ENCODE measurements around the gene TNS3. TPM values are rescaled to one million over a fixed set of nuclear protein-coding genes. Genes with fewer than 3 reads are reported as not detected.
A peak's percentile ranks its signal among the peaks of the same experiment; 100 is the strongest.

Gene TNS3
- total RNA-seq, 3 donors from 2014 or later, result 69.1 to 98.9 (median 69.9) TPM

- Histone ChIP-seq H3K36me3 (ENCODE audit: low read depth) (peaks cover 6% of the 10 kb centered on the region), H3K4me1 (ENCODE audit: low read depth) (no peaks in the 10 kb centered on the region), H3K4me3 (no peak overlapping the region), H3K9me3 (no peaks in the 10 kb centered on the region)
- intact Hi-C loops (cut with DNase I, micrococcal nuclease), result no loop called here
- TF ChIP-seq CTCF (IDR thresholded peaks at IDR 0.05), result no peak
- ATAC-seq (peak; percentile 8), DNase-seq (no peak)
These were observed 191.0 kb downstream of the TNS3 start for GRCh38 chr7:47390914-47391313.

GRCh38 chr7:47389923-47390630 lies 191.8 kb downstream of the TNS3 start:
- intact Hi-C loops (cut with DNase I, micrococcal nuclease), result no loop called here
- H3K36me3 ChIP-seq (ENCODE audit: low read depth), result no peaks in the 10 kb centered on the region
- H3K4me3 ChIP-seq, result no peak overlapping the region
- no peak for DNase-seq
- H3K4me1 ChIP-seq (ENCODE audit: low read depth), result peaks cover 2% of the 10 kb centered on the region
- TF ChIP-seq CTCF (IDR thresholded peaks at IDR 0.05), result no peak
- no peaks in the 10 kb centered on the region for H3K9me3 ChIP-seq
- no peak for ATAC-seq

GRCh38 chr7:47389171-47389922 lies 192.6 kb downstream of the TNS3 start:
- intact Hi-C loops (cut with DNase I, micrococcal nuclease), result no loop called here
- no peak for TF ChIP-seq CTCF (IDR thresholded peaks at IDR 0.05)
- ATAC-seq (no peak), DNase-seq (no peak)
- no peak overlapping the region for H3K4me3 ChIP-seq
- no peaks in the 10 kb centered on the region for H3K9me3 ChIP-seq
- no peaks in the 10 kb centered on the region for H3K36me3 ChIP-seq (ENCODE audit: low read depth)
- H3K4me1 ChIP-seq (ENCODE audit: low read depth), result peaks cover 7% of the 10 kb centered on the region

GRCh38 chr7:47387506-47387905 lies 194.4 kb downstream of the TNS3 start:
- ATAC-seq (no peak), DNase-seq (no peak)
- Histone ChIP-seq H3K4me1 (ENCODE audit: low read depth) (peaks cover 11% of the 10 kb centered on the region), H3K36me3 (ENCODE audit: low read depth) (no peaks in the 10 kb centered on the region), H3K4me3 (no peak overlapping the region), H3K9me3 (no peaks in the 10 kb centered on the region)
- TF ChIP-seq CTCF (IDR thresholded peaks at IDR 0.05), result no peak
- intact Hi-C loops (cut with DNase I, micrococcal nuclease), result no loop called here

- no peak for TF ChIP-seq CTCF (IDR thresholded peaks at IDR 0.05)
- intact Hi-C loops (cut with DNase I, micrococcal nuclease), result no loop called here
- DNase-seq (no peak), ATAC-seq (no peak)
- Histone ChIP-seq H3K4me3 (no peak overlapping the region), H3K9me3 (no peaks in the 10 kb centered on the region), H3K36me3 (ENCODE audit: low read depth) (no peaks in the 10 kb centered on the region), H3K4me1 (ENCODE audit: low read depth) (peaks cover 11% of the 10 kb centered on the region)
These were observed 195.6 kb downstream of the TNS3 start for GRCh38 chr7:47386273-47386835.

All from mucosa of descending colon (tissue), 3 donors.